ENCODE results near the gene PRKCG.
"Not testable (repeated sequence)": the region's sequence is repeated elsewhere in the genome, so short reads cannot be mapped to it uniquely, and the experiment has no call there.

Gene PRKCG

DNA sequence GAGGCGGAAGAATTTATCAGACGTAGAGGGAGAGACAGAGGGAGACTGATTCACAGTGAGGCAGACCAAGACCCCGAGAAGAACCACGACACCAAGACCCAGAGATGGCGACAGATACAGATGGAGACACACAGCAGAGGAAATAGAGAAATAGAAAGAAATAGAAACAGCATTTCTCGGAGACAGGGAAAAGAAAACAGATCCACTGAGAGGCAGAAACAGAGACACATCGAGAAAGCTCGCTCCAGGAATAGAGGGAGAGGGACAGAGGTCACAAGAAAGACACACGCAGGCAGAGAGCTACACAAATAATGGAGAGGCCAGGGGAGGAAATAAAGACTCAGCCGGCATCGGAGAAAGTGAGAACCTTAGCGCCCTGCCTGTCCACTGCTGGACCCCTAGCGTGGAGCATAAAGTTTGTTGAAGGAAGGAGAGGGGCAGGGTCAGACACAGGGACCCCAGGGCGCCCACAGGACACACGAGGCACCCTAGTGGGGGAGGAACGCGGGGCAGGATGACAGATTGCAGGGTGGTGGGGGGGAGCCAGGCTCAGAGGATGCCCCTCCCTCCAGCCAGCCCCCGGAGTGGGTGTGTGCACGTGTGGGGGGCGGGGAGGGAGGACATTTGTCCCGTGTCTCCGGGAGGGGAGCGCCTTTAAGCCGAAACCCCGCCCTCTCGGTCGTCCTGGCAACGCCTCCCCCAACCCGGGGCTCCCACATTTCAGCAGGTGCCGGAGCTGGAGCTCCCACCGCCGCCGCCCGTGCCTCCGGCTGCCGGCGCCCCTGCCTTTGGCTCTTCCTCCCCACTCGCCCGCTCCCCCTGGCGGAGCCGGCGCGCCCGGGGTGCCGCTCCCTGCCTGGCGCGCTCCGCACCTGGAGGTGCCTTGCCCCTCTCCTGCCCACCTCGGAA is at the start of gene PRKCG:
Gene PRKCG (plus strand): TSS at position 716 of the 909 bp plus-strand sequence. CDS start 298 bp downstream, outside the sequence.
- peak; percentile 43 for DNase-seq (ENCODE audit: low read depth)

DNA sequence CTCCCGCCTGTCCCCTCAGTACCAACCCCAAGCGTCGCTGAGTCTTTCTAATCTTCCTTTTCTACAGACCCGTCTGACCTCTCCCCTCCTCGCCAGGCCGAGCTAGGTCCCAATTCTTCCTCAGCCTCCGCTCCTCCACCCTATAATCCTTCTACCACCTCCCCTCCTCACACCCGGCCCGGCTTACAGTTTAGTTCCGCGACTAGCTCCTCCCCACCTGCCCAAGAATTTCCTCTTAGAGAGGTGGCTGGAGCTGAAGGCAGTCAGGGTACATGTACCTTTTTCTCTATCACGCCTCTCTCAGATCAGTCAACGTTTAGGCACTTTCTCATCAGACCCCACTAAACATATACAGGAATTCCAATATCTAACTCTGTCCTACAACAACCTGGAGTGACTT is 49.1 kb upstream of the PRKCG start:
- DNase-seq (ENCODE audit: low read depth): not testable (repeated sequence)

DNA sequence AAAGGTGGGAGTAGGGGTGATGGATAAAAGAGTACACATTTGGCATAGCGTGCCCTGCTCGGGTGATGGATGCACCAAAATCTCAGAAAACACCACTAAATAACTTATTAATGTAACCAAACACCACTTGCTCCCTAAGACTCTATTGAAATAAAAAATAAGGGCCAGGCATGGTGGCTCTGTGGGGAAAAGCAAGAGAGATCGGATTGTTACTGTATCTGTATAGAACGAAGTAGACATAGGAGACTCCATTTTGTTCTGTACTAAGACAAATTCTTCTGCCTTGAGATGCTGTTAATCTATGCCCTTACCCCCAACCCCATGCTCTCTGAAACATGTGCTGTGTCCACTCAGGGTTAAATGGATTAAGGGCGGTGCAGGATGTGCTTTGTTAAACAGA is 43.6 kb upstream of the PRKCG start:
- DNase-seq (ENCODE audit: low read depth): not testable (repeated sequence)

DNA sequence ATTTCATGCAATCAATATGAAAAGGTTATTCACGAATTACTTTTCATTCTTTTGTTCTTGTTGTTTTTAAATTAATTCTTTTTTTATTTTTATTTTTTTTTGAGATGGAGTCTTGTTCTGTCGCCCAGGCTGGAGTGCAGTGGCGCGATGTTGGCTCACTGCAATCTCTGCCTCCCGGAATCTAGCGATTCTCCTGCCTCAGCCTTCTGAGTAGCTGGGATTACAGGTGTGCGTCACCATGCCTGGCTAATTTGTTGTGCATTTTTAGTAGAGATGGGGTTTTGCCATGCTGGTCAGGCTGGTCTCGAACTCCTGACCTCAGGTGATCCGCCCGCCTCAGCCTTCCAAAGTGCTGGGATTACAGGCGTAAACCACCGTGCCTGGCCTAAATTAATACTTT is 41.8 kb upstream of the PRKCG start:
- not testable (repeated sequence) for DNase-seq (ENCODE audit: low read depth)

DNA sequence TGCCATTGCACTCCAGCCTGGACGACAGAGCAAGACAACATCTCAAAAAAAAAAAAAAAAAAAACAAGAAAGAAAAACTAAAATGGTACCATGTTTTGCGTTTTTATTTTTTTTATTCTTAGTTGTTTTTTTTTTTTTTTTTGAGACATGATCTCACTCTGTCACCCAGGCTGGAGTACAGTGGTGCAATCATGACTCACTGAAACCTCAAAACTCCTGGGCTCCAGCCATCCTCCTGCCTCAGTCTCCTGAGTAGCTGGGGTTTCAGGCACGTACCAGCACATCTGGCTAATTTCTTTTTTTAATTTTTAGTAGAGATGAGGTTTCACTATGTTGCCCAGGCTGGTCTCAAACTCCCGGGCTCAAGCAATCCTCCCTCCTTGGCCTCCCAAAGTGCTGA is 41.1 kb upstream of the PRKCG start:
- not testable (repeated sequence) for DNase-seq (ENCODE audit: low read depth)

DNA sequence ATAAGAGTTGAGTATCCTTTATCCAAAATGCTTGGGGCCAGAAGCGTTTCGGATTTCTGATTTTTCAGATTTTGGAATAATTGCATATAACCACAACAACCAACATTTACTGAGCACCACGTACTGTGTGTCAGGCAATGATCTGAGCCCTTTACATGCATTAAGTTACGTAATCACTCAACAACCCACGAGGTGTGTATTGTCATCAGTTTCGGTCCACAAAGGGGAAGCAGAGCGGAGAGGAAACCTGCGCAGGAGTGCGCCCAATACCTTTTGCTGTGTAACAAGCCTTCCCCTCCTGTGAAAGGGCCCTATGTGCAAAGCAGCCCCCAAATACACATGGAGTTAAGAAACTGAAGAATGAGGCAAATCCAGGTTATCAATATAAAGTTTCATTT is 37.1 kb upstream of the PRKCG start:
- no peak for DNase-seq (ENCODE audit: low read depth)

DNA sequence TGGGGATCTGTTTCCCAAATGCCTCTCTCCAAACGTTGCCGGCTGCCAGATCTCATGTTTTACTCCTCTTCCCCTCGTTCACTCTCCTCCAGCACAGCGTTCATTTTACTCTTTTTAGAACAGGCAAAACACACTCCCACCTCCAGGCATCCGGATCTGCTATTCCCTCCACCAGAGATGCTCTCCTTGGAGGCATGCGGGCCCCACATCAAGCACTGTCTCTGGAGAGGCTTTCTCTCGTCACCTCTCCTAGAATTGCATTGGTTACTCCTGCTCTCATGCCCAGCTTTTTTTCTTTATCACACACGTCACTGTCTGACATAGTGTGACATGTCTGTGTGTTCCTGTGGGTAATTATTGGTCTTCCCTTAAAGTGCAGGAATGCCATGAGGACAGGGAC is 34.4 kb upstream of the PRKCG start:
- no peak for DNase-seq (ENCODE audit: low read depth)

DNA sequence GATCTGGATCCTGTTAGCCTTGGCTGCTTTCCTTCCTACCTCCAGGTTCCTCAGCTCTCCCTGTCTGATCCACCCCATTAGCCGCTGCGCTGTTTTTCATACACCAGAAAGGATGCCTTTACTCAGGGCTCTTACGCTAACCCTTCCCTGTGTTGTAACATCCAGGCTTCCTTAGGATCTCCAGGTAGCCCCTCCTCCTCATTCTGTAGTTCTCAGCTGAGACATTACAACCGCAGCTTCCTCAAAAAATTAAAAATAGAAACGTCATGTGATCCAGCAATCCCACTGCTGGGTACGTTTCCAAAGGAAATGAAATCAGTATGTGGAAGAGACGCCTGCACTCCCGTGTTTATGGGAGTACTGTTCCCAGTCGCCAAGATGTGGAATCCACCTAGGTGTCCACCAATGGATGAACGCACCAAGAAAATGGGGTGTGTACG is 32.7 kb upstream of the PRKCG start:
- no peak for DNase-seq (ENCODE audit: low read depth)

DNA sequence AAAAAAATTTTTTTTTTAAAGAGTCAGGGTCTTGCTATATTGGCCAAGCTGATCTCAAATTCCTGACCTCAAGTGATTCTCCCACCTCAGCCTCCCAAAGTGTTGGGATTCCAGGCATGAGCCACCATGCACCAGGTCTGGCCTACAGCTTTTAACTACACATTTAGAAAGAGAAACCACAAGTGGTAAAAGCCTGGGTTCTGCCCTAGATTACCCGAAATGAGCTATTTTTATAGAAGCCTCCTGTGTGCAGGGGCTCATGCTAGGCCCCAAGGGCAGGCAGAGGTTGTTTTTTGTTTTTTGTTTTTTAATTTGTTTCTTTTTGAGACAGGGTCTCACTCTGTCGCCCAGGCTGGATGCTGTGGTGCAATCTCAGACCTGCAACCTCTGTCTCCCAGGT is 28.3 kb upstream of the PRKCG start:
- DNase-seq (ENCODE audit: low read depth): no peak

DNA sequence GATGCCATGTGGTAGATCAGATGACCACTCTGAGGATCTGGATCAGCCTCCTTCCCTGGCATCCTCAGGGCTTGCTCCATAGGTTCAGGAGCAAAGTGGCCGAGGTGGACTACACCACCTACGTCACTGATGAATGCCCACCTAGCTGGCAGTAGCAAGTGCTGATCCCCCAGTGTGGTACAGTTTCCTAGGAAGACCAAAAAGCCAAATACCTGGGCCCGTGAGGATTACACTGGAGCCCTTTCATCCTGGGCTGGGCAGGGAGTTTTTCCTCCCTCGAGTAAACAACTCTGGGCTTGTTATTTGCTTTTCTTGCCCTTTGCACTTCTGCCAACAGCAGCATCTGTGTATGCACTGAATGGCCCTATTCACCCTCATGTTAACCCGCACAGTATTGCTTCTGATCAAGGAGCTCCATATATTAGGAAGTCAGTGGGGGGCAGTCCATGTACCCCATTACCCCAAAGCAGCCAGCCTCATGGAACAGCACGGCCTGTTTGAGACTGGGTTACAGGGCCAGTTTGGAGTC is 17.6 kb upstream of the PRKCG start:
- no peak for DNase-seq (ENCODE audit: low read depth)

DNA sequence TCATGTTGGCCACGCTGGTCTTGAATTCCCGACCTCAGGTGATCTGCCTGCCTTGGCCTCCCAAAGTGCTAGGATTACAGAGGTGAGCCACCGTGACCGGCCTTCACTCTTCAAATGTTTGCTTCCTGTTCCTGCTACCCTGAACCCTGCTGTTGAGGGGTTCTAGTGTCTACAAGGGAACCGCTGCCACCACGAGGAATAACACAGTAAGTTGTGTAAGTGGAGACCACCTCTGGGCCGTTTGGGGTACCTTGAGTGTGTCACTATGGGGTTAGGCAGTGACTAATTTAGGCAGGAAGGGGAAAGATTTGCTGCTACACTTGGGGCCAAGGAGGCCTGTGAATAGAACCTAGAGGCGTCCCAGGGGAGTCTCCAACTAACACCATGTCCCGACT is 16.5 kb upstream of the PRKCG start:
- DNase-seq (ENCODE audit: low read depth): no peak

DNA sequence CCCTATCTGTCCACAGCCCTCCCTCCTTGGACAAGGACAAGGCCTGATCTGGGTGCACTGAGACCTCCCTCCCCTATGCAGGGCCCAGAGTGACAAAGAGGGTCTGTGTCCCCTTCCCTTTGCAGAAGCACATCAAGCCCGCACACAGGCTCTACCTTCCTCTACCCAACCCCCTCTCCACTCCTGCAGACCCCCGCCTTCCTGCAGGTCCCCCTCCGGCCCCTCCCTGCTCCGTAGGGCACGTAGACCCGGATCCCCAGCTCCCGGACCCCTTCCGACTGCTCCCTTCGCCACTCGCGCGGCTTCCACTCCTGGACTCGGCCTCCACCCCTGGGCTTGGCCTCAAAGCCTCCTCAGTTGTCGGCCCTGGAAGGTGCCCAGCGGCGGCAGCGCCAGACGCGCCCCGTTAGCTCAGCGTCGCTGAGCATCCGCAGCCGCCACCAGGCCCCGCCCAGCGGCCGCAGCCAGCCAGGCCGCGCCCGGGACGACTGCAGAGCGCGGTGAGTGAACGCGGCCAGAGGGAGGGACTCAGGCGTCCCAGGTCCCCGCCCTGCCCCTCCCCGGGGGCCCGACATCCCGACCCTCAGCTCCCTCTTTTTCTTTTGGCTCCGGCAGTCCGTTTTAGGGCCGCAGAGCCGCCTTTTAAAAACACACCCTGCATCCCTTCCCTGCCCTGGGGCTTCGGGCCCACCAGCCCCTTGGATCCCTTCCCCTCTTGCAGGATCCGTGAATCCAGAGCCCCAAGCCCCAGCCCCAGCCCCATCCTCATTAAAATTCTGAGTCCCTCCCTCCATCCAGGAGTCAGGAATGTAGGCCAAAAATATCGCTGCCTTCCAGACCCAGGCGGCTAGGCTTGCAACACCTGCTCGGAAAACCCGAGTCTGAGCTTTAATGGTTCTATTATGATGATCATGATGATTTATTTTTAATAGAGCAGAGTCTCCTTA is 15.8 kb upstream of the PRKCG start:
- peak; percentile 40 for DNase-seq (ENCODE audit: low read depth)

DNA sequence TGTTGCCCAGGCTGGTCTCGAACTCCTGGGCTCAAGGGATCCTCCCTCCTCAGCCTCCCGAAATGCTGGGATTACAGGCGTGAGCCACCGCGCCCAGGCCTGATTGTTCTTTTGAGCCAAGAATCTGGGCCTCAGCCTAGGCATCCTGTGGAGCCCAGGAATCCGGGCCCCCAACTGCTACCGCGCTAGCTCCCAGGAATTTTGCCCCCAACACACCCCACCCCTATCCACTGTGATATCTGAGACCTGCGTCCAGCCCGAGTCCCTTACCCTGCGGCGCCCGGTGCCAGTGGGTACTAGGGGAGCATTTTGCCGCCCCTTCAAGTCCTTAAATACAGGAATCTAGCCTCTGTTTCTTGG is 15.2 kb upstream of the PRKCG start:
- no peak for DNase-seq (ENCODE audit: low read depth)

DNA sequence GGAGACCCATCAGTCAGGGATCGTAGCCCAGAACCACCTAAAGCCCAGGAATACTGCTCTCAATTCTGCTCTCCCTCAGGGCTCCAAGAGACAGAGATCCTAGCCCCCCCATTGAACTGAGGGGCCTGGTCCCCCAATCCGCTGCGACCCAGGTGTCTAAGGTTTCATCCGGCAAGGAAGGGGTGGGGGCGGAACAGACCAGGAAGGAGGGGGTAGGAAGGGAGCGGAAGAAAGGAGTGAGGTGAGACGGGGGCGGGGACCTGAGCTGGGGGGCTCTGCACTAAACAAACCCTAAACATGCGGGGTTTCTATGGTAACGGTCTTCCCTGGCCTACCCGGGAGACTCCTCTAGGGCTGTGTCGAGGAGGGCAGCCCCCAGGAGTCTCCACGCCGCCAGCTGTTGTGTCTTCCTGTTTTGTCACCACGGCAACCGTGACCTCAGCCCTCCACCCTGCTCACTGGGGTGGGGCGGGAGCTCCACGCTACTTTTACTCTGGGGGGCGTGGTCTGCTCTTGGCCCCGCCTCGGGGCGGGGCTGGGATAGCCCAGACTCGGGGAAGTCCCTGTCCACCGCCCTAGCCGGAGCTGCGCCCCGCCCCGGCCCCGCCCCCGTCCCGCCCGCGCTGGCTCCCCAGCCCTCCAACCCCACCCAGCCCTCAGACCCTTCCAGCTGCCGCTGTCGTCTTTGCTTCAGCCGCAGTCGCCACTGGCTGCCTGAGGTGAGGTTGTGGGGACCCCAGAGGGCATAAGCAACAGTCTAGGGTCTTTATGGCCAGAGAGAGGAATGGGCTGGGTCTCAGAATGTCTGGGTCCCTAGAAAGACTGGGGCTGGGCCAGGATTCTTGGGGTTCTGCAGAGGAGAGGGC is 14.5 kb upstream of the PRKCG start, which contains the start of gene MYADM:
Gene MYADM (plus strand): TSS at position 659 of the 866 bp plus-strand sequence. CDS start 5,647 bp downstream, outside the sequence.
- DNase-seq (ENCODE audit: low read depth): peak; percentile 99

DNA sequence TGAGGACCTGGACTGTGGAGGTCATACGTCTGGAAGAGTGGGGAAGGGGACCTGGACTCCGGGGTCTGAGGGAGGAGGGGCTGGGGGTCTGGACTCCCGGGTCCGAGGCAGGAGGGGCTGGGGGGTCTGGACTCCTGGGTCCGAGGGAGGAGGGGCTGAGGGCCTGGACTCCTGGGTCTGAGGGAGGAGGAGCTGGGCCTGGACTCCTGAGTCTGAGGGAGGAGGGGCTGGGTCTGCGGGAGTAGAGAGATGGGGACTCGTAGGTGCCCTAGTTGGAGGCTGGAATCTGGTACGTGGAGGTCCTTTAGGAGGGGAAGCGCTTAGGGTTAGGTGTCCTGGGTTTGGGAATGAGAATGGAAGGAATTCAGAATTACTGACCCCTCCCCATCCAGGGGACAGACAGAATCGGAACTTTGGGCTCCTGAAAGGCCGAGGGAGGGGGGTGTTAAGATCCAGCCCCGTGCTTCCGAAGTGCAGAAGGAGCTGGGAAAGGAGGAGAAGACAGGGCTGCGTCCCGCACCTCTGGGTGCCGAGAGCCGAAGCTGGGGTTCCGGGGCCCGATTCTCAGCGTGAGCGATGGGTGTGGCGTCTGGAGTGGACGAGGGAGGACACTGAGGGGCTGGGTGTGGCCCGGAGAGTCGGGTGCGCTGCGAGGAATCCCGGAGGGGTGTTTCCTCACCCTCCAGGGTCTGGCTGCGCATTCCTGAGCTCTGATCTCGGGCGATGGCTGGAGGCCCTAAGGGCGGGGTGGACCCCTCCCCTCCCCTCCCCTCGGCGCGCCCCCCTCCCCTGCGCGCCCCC is 13.7 kb upstream of the PRKCG start:
- no peak for DNase-seq (ENCODE audit: low read depth)

DNA sequence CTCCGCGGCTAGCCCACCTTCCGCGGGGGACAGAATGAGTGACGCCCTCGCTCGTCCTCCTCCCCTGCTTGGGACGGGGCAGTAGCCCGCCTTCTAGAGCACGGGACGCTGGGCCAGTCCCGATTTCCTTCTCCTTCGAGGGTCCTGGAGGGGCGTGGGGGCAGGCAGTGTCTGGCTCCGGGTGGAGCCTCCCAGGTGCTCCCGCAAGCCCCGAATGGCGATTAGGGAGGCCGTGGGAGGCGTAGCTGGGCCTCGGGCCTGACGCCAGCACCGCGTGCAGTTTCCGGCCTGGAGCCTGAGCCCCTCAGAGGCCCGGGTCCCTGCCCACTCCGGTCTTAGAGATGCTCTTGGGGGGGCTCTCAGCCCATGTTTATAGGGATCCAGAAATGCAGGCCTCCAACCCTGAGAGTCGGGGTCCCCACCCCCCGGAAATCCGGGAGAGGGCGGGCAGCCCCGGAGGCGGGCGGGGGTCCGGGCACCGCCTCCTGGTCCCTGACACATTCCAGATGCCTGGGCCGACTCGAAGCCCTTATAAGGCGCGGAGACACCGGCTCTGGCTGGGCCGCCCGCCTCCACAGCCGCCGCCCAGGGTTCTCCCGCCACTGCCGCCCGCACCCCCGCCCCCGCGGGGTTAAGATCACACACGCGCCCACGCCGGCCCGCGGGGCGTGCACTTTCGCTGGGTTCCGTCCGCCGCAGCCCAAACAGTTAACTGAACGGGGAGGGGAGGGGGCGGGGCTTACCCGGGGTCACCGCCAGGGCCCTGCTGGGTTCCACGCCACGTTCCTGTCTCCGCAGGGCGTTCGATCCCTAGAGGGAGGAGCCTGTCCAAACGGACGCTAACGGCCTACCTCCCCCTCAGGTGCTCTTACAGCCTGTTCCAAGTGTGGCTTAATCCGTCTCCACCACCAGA is 12.8 kb upstream of the PRKCG start:
- DNase-seq (ENCODE audit: low read depth): peak; percentile 82

DNA sequence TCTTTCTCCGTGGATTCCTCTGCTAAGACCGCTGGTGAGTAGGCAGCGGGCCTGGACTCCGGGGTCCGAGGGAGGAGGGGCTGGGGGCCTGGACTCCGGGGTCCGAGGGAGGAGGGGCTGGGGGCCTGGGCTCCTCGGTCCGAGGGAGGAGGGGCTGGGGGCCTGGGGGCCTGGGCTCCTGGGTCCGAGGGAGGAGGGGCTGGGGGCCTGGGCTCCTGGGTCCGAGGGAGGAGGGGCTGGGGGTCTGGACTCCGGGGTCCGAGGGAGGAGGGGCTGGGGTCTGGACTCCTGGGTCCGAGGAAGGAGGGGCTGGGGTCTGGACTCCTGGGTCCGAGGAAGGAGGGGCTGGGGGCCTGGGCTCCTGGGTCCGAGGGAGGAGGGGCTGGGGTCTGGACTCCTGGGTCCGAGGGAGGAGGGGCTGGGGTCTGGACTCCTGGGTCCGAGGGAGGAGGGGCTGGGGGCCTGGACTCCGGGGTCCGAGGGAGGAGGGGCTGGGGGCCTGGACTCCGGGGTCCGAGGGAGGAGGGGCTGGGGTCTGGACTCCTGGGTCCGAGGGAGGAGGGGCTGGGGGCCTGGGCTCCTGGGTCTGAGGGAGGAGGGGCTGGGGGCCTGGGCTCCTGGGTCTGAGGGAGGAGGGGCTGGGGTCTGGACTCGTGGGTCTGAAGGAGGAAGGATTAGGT is 12.1 kb upstream of the PRKCG start:
- DNase-seq (ENCODE audit: low read depth): not testable (repeated sequence)

DNA sequence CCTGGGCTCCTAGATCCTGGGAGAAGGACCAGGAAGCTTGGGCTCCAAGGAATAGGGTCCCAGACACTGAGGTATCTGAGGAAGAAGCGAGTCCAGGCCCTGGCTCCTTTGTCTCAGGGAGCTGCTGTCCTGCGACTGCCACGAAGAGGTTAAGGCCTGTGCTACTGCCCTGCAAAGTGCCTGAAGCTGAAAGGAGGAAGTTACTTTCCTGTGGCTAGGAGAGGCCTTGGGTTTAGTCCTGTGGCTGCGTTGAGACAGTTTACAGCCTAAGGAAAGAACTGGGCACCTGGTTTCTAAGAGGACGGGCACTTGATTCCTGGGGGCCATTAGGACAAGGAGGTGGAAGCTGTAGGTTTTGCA is 11.5 kb upstream of the PRKCG start:
- no peak for DNase-seq (ENCODE audit: low read depth)

DNA sequence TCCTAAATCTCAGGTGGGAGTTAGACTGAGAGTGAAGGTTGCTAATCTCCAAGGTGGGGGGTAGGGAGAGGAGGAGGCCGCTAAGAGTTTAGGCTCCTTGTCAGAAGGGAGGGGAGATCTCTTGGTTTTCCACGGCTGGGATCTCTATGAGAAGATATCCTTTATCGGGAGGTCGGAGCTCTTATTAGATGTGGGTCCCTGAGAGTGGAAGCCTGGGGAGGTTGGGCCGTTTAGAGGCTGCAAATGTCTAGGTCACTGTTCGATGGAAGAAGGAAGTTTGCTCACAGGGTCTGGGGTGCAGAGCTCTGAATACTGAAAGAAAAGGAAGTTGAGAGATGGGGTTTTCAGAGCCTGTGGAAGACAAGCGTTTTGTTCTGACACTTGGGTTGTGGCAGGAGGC is 10.5 kb upstream of the PRKCG start:
- no peak for DNase-seq (ENCODE audit: low read depth)

All from stimulated activated CD8-positive, alpha-beta memory T cell treated with anti-CD3 and anti-CD28 coated beads, Interleukin-12 subunit alpha, Interleukin-12 subunit beta, amount 100 ng/mL, for 4 hours (primary cell).